ENCODE results near the gene CSN2. TPM values are rescaled to one million over a fixed set of nuclear protein-coding genes. Genes with fewer than 3 reads are reported as not detected.
"Not testable (repeated sequence)": the region's sequence is repeated elsewhere in the genome, so short reads cannot be mapped to it uniquely, and the experiment has no call there.

The CSN2 gene
- total RNA-seq, 4 donors from 2014 or later: not detected

DNA sequence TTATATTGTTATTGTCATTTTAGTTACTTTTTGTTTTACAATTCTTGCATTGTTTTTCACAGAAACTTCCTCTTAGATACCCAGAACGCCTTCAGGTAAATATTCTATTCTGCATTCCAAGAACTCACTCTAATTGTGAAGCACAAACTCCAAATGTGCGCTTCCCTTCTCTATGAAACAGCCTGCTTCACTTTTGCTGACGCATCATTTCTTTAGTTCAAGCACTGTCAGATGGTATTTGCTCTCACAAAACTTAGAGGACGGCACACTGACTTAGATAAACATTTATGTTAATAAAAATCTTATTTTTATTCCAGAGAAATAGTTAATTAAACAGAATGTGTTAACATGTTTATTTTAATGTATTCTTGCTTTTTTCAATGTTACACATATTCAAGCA is 31.4 kb downstream of the CSN2 start:
- no peak for DNase-seq
- WGBS, 2 donors: 42 to 46% methylated on average over 4 of the region's 4 CpGs
- no peaks in the 10 kb centered on the region for H3K27me3 ChIP-seq
- no peak overlapping the region for H3K4me3 ChIP-seq
- intact Hi-C loops (cut with DNase I): no loop called here
- H3K9me3 ChIP-seq: no peaks in the 10 kb centered on the region
- H3K36me3 ChIP-seq: no peaks in the 10 kb centered on the region
- TF ChIP-seq POLR2A (IDR thresholded peaks at IDR 0.05) (no peak), CTCF (IDR thresholded peaks at IDR 0.05) (no peak)
- H3K27ac ChIP-seq: no peak overlapping the region
- H3K4me1 ChIP-seq: no peaks in the 10 kb centered on the region

DNA sequence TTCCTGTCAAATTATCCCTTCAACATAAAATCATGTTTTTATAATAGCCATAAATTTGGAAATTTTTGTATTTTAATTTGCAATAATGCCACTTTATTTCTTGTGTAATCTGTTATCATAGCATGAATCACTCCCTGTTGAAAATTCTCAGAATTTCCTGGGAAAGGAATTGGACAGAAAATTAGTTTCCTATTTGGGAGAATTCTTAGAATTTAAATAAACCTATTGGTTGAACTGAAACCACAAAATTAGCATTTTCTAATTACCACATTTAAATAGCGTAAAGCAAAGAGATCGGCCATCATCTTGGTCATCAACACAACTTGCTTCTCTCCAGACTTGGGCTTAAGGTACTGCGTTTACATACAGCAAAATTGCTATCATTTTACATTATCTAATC is 34.8 kb downstream of the CSN2 start, which contains the start of gene CSN1S1:
TSS of gene CSN1S1 (plus strand) at position 301 of the 400 bp plus-strand sequence. CDS start 1,488 bp downstream, outside the sequence.
- WGBS, 2 donors: 86 to 92% methylated on average over 3 of the region's 3 CpGs
- Histone ChIP-seq H3K4me3 (no peak within 1 kb of the TSS), H3K4me1 (no peaks in the 10 kb centered on the region), H3K27ac (no peak within 1 kb of the TSS), H3K9me3 (no peaks in the 10 kb centered on the region), H3K27me3 (no peaks in the 10 kb centered on the region), H3K36me3 (no peaks in the 10 kb centered on the region)
- no peak for DNase-seq
- TF ChIP-seq CTCF (IDR thresholded peaks at IDR 0.05) (no peak), POLR2A (IDR thresholded peaks at IDR 0.05) (no peak)
- intact Hi-C loops (cut with DNase I): no loop called here

GRCh38 chr4:69923782-69924410 is 41.6 kb downstream of the CSN2 start:
- H3K36me3 ChIP-seq; H3K4me3 ChIP-seq; DNase-seq; H3K4me1 ChIP-seq; H3K27me3 ChIP-seq; H3K27ac ChIP-seq; H3K9me3 ChIP-seq; intact Hi-C loops (cut with DNase I): not testable (repeated sequence)
- WGBS, 2 donors: 100% methylated on average over 4 of the region's 33 CpGs; no CpG with 5 or more reads in 1 of the 2 donors

- intact Hi-C loops (cut with DNase I): no loop called here
- H3K4me3 ChIP-seq: no peak overlapping the region
- no peaks in the 10 kb centered on the region for H3K9me3 ChIP-seq
- 38 to 46% methylated on average over 4 of the region's 4 CpGs for WGBS, 2 donors
- no peaks in the 10 kb centered on the region for H3K27me3 ChIP-seq
- no peak overlapping the region for H3K27ac ChIP-seq
- no peak for DNase-seq
- no peaks in the 10 kb centered on the region for H3K36me3 ChIP-seq
- TF ChIP-seq POLR2A (IDR thresholded peaks at IDR 0.05) (no peak), CTCF (IDR thresholded peaks at IDR 0.05) (no peak)
- no peaks in the 10 kb centered on the region for H3K4me1 ChIP-seq
These were observed 44.7 kb downstream of the CSN2 start for GRCh38 chr4:69920874-69921273.

DNA sequence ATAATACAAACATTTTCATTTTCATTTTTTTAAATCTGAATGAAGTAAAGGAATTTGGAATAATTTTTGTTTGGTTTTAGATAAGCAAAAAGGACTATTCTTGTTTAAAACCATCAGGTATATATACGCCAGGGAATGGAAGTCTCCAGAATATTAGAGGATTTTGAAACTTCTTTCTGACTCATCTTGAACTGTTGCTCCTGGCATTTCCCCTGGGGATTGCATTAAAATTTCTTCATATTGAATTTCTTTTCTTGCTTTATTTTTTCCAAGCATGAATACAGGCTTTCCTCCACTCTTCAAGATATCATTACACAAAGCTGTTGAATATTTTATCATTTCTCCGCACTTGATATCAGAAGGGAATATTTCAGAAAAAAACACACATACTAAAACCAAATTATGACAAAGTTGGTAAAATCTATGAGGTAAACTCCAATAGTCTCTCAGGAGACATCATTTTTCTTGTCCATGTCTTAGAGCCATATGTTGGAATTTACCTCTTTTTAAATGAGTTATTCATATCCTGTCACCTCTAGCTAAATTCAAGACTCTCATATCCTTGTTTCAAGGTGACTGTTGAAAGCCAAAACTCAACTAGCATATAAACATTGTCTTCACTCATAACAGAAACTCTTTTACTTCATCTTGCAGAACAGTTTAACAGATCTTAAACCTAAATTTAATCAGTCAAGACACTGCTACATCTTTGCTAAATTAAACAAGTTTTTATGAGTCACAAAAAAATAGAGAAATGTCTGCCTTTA is 55.3 kb downstream of the CSN2 start:
- H3K9me3 ChIP-seq: no peaks in the 10 kb centered on the region
- no peaks in the 10 kb centered on the region for H3K4me1 ChIP-seq
- WGBS, 2 donors: 70 to 76% methylated on average over 2 of the region's 2 CpGs
- H3K27me3 ChIP-seq: no peaks in the 10 kb centered on the region
- no peak overlapping the region for H3K27ac ChIP-seq
- intact Hi-C loops (cut with DNase I): no loop called here
- DNase-seq: no peak
- no peaks in the 10 kb centered on the region for H3K36me3 ChIP-seq
- H3K4me3 ChIP-seq: no peak overlapping the region
- no peak for TF ChIP-seq POLR2A (IDR thresholded peaks at IDR 0.05)
- no peak for TF ChIP-seq CTCF (IDR thresholded peaks at IDR 0.05)

All from esophagus squamous epithelium (tissue), 5 donors.